Activated T-helper 1 cell treated with anti-CD3 and anti-CD28 coated beads, Interleukin-12 subunit alpha, Interleukin-12 subunit beta, Interleukin-2, Interleukin-4 antibody, amounts not matched to agents 30 ng/mL and 10 ng/mL and 1 ng/mL, durations not matched to agents 14 hours and 24 hours and 36 hours (primary cell): Measurements from ENCODE around the gene VPS13C. TPM values are rescaled to one million over a fixed set of nuclear protein-coding genes. Genes with fewer than 3 reads are reported as not detected.
"Not testable (repeated sequence)": the region's sequence is repeated elsewhere in the genome, so short reads cannot be mapped to it uniquely, and the experiment has no call there.

ENCODE experiments used
- DNase-seq: peaks from one replicate; pipeline ENCODE4 v3.0.0; 2021; ENCODE audit warnings: low spot score
- H3K27ac Mint-ChIP-seq: one replicate; pipeline ENCODE4 v1.8.0; 2021; ENCODE audit warnings: mild to moderate bottlenecking, mixed read lengths
- H3K27me3 Mint-ChIP-seq: one replicate; pipeline ENCODE4 v1.8.0; 2022; ENCODE audit warnings: mild to moderate bottlenecking, moderate library complexity, mixed read lengths; ENCODE audit not compliant: insufficient read depth
- H3K36me3 Mint-ChIP-seq: one replicate; pipeline ENCODE4 v1.8.0; 2021; ENCODE audit warnings: low read depth, mixed read lengths
- H3K4me1 Mint-ChIP-seq: one replicate; pipeline ENCODE4 v1.8.0; 2021; ENCODE audit warnings: low read depth, mixed read lengths
- H3K4me3 Mint-ChIP-seq: one replicate; pipeline ENCODE4 v1.8.0; 2021; ENCODE audit warnings: mild to moderate bottlenecking, moderate library complexity, mixed read lengths
- H3K9me3 Mint-ChIP-seq: one replicate; pipeline ENCODE4 v1.8.0; 2021; ENCODE audit warnings: mixed read lengths
- intact Hi-C: fragments of 100-400 bp; cut with micrococcal nuclease; formaldehyde crosslinking; loops from one replicate; pipeline ENCODE4 v1.15.1; 2024
- total RNA-seq: library from RNA; stranded (reverse); gene quantifications from 2 replicates; pipeline ENCODE4 v1.2.3, GENCODE V29; 2022

VPS13C gene
- total RNA-seq, 1 donor from 2014 or later: 52.7 TPM

DNA sequence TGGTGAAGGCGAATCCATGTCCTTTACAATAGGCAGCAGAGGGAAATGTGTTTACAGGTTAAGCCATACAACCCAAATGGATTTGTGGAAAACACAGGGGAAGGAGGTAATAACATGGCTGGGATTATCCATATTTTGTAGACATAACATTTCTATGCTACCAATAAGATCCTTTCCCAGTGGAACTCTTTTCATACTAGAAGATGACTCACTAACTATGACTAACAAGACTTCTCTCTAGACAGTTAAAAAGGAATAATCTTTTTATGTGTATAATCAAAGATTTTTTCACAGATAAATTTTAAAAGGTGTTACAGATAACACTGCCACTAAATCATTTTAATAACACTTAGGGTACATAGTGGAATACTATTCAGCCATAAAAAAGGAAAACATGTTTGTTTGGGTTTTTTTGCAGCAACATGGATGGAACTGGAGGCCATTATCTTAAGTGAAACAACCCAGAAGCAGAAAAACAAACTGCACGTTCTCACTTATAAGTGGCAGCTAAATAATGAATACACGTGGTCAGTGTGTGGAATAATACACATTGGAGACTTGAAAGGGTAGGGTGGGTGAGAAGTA, 39.6 kb downstream of the VPS13C start:
- intact Hi-C loops: no loop called here
- no peak overlapping the region for H3K27ac Mint-ChIP-seq
- H3K4me1 Mint-ChIP-seq: no peaks in the 10 kb centered on the region
- no peak overlapping the region for H3K4me3 Mint-ChIP-seq
- peaks cover 36% of the 10 kb centered on the region for H3K36me3 Mint-ChIP-seq
- DNase-seq: no peak
- H3K9me3 Mint-ChIP-seq: peaks cover 12% of the 10 kb centered on the region
- H3K27me3 Mint-ChIP-seq: no peaks in the 10 kb centered on the region

DNA sequence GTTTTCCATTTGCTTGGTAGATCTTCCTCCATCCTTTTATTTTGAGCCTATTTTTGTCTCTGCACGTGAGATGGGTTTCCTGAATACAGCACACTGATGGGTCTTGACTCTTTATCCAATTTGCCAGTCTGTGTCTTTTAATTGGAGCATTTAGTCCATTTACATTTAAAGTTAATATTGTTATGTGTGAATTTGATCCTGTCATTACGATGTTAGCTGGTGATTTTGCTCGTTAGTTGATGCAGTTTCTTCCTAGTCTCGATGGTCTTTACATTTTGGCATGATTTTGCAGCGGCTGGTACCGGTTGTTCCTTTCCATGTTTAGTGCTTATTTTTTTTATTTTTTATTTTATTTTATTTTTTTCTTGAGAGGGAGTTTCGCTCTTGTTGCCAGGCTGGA, 54.9 kb downstream of the VPS13C start:
- DNase-seq, intact Hi-C loops, H3K4me1 Mint-ChIP-seq: not testable (repeated sequence)

DNA sequence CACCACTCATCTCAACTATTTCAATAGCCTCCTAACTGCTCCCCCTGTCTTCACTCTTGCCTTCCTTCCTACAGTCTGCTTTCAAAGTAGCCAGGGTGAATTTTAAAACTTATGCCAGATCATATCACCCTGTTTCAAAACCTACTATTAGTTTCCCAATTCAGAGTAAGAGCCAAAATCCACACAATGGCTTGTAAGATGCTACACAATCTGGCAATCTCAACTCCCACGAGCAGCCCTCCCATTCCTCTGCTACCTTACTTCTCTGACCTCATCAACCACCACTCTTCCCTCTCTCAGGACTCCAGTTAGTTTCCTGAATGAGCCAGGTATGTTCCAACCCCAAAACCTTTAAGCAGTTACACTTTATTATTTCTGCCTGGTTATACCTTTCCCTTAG, 62.5 kb downstream of the VPS13C start:
- DNase-seq: no peak
- H3K4me1 Mint-ChIP-seq: peaks cover 7% of the 10 kb centered on the region
- no peak overlapping the region for H3K4me3 Mint-ChIP-seq
- peaks cover 38% of the 10 kb centered on the region for H3K36me3 Mint-ChIP-seq
- no peaks in the 10 kb centered on the region for H3K9me3 Mint-ChIP-seq
- H3K27me3 Mint-ChIP-seq: no peaks in the 10 kb centered on the region
- intact Hi-C loops: no loop called here
- no peak overlapping the region for H3K27ac Mint-ChIP-seq

More for the DNA sequence above, 54.9 kb downstream of the VPS13C start:
- not testable (repeated sequence) for H3K9me3 Mint-ChIP-seq, H3K27ac Mint-ChIP-seq, H3K4me3 Mint-ChIP-seq, H3K27me3 Mint-ChIP-seq
- peaks cover 32% of the 10 kb centered on the region for H3K36me3 Mint-ChIP-seq

- Mint-ChIP-seq H3K27me3 (no peaks in the 10 kb centered on the region), H3K27ac (no peak overlapping the region), H3K36me3 (peaks cover 36% of the 10 kb centered on the region), H3K4me3 (no peak overlapping the region), H3K9me3 (no peaks in the 10 kb centered on the region), H3K4me1 (peaks cover 7% of the 10 kb centered on the region)
- intact Hi-C loops: no loop called here
- no peak for DNase-seq
Measured at GRCh38 chr15:61996056-61996635, 64.1 kb downstream of the VPS13C start.

DNA sequence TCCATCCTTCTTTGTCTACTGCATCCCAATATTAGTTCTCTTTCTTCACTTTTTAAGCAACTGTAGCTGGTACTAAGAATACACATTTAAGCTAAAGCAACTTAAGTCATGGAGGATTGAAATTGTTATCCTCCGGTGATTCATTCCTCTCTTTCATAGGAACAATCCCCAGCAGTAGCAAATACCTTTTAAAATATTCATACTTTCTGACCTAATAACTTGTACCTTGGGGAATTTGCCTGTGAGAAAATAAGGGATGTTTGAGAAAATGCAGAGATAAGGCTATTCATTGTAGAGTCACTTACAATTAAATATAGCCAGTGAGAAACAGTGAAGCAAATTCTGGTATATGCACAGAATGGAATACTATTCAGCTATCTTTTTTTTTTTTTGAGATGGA, 66.0 kb downstream of the VPS13C start:
- DNase-seq: no peak
- Mint-ChIP-seq H3K4me1 (peaks cover 7% of the 10 kb centered on the region), H3K4me3 (no peak overlapping the region), H3K36me3 (peaks cover 39% of the 10 kb centered on the region), H3K27ac (no peak overlapping the region), H3K27me3 (no peaks in the 10 kb centered on the region), H3K9me3 (no peaks in the 10 kb centered on the region)
- intact Hi-C loops: no loop called here

DNA sequence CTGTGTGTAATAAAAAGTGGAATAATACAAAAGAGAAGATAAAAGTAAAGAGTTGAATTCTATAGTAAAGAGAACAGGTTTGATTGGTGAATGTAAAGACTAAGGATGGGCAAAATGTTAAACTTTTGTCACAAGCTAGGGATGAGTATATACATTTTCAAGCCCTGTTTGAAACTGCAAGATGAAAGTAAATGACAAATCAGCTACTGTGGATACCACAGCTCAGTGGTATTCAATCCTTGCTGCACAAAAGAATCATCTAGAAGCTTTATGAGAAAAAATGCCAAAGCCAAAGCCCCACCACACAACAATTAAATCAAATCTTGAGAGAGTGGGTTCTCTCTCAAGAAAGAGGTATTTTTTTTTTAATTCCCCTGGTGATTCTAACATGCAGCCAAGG, 67.7 kb downstream of the VPS13C start:
- H3K9me3 Mint-ChIP-seq: peaks cover 11% of the 10 kb centered on the region
- intact Hi-C loops: no loop called here
- H3K4me3 Mint-ChIP-seq: no peak overlapping the region
- H3K4me1 Mint-ChIP-seq: peaks cover 7% of the 10 kb centered on the region
- no peak overlapping the region for H3K27ac Mint-ChIP-seq
- peaks cover 51% of the 10 kb centered on the region for H3K36me3 Mint-ChIP-seq
- H3K27me3 Mint-ChIP-seq: no peaks in the 10 kb centered on the region
- DNase-seq: no peak

- Mint-ChIP-seq H3K4me1 (no peaks in the 10 kb centered on the region), H3K4me3 (no peak overlapping the region), H3K27ac (no peak overlapping the region), H3K36me3 (peaks cover 46% of the 10 kb centered on the region), H3K27me3 (no peaks in the 10 kb centered on the region), H3K9me3 (peaks cover 11% of the 10 kb centered on the region)
- no peak for DNase-seq
- intact Hi-C loops: no loop called here
Measured at GRCh38 chr15:61989667-61990066, 70.6 kb downstream of the VPS13C start.

- DNase-seq: no peak
- H3K4me1 Mint-ChIP-seq: no peaks in the 10 kb centered on the region
- H3K27ac Mint-ChIP-seq: no peak overlapping the region
- H3K36me3 Mint-ChIP-seq: peaks cover 54% of the 10 kb centered on the region
- no peaks in the 10 kb centered on the region for H3K27me3 Mint-ChIP-seq
- H3K9me3 Mint-ChIP-seq: peaks cover 11% of the 10 kb centered on the region
- H3K4me3 Mint-ChIP-seq: no peak overlapping the region
- intact Hi-C loops: no loop called here
Measured at GRCh38 chr15:61987824-61988223, 72.4 kb downstream of the VPS13C start.

DNA sequence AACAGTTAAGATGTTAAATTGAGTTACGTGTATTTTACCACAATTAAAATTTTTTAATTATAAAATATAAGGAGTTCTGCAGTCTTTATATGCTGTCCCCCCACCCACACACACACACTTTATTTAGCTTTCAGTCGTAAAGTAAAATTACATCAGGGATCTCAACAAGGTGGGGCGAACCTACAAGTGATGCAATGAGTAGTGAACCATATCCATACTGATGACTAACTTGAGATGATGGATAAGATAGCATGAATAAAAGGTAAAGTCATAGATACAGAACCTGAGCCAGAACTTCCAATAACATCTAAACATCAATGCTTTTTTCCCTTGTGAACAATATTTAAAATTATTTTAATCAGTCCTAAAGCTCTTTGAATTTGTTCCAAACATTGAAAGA, 77.2 kb downstream of the VPS13C start:
- intact Hi-C loops: no loop called here
- peaks cover 62% of the 10 kb centered on the region for H3K36me3 Mint-ChIP-seq
- H3K4me3 Mint-ChIP-seq: no peak overlapping the region
- no peak overlapping the region for H3K27ac Mint-ChIP-seq
- no peaks in the 10 kb centered on the region for H3K27me3 Mint-ChIP-seq
- peaks cover 5% of the 10 kb centered on the region for H3K9me3 Mint-ChIP-seq
- no peaks in the 10 kb centered on the region for H3K4me1 Mint-ChIP-seq
- no peak for DNase-seq

DNA sequence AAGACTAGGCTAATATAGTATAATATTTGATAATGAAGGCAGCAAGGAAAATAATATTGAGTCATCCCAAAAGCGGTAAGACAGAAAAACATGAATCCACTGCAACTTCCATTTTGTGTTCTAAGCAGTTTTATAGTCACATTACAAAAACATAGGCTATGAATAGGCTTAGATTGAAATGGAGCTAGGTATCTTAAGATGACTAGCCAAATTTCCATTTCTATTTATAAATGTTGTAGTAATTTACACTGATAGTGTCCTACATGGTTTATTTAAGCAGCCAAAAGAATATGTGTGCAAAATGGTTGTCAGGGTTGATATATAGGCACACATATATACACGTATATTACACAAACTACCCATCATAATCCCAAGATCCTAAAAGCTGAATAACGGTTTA, 82.0 kb downstream of the VPS13C start:
- DNase-seq: no peak
- Mint-ChIP-seq H3K36me3 (peaks cover 44% of the 10 kb centered on the region), H3K4me3 (no peak overlapping the region), H3K9me3 (no peaks in the 10 kb centered on the region), H3K4me1 (peaks cover 14% of the 10 kb centered on the region), H3K27me3 (no peaks in the 10 kb centered on the region), H3K27ac (no peak overlapping the region)
- intact Hi-C loops: no loop called here

- DNase-seq: no peak
- Mint-ChIP-seq H3K36me3 (peaks cover 42% of the 10 kb centered on the region), H3K4me1 (peaks cover 14% of the 10 kb centered on the region), H3K9me3 (no peaks in the 10 kb centered on the region), H3K4me3 (no peak overlapping the region), H3K27ac (no peak overlapping the region), H3K27me3 (no peaks in the 10 kb centered on the region)
- intact Hi-C loops: no loop called here
Measured at GRCh38 chr15:61974759-61975158, 85.5 kb downstream of the VPS13C start.

GRCh38 chr15:61974118-61974517, 86.1 kb downstream of the VPS13C start:
- no peaks in the 10 kb centered on the region for H3K9me3 Mint-ChIP-seq
- intact Hi-C loops: no loop called here
- no peak overlapping the region for H3K27ac Mint-ChIP-seq
- no peak for DNase-seq
- H3K36me3 Mint-ChIP-seq: peaks cover 37% of the 10 kb centered on the region
- H3K27me3 Mint-ChIP-seq: no peaks in the 10 kb centered on the region
- no peak overlapping the region for H3K4me3 Mint-ChIP-seq
- peaks cover 14% of the 10 kb centered on the region for H3K4me1 Mint-ChIP-seq

DNA sequence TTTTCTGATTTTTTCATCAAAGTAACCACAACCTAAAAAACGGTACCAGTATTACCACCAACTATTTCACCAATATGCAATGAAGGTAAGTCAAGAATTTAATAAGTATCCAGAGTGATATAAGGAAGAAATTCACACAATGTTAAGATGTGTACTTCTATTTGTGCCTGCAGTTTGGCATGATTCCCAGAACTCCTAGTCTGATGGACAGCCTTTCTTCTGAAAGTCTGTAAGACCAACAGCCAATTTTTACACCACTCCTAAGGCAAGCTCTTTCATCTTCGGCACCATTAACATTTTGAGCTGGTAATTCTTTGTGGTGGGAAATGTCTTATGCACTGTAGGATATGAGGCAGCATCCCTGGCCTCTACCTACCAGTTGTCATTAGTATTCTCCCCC, 108.3 kb downstream of the VPS13C start:
- no peak for DNase-seq
- H3K4me3 Mint-ChIP-seq: no peak overlapping the region
- H3K4me1 Mint-ChIP-seq: no peaks in the 10 kb centered on the region
- no peaks in the 10 kb centered on the region for H3K27me3 Mint-ChIP-seq
- no peaks in the 10 kb centered on the region for H3K9me3 Mint-ChIP-seq
- peaks cover 37% of the 10 kb centered on the region for H3K36me3 Mint-ChIP-seq
- intact Hi-C loops: no loop called here
- H3K27ac Mint-ChIP-seq: no peak overlapping the region

GRCh38 chr15:61946778-61947177, 113.5 kb downstream of the VPS13C start:
- Mint-ChIP-seq H3K36me3 (peaks cover 32% of the 10 kb centered on the region), H3K4me3 (no peak overlapping the region), H3K4me1 (no peaks in the 10 kb centered on the region), H3K27me3 (no peaks in the 10 kb centered on the region), H3K27ac (no peak overlapping the region), H3K9me3 (peaks cover 6% of the 10 kb centered on the region)
- DNase-seq: no peak
- intact Hi-C loops: no loop called here
